Raji (cell line): Measurements from ENCODE around the gene CCL25.

Experiments used
- POLR2A ChIP-seq: IDR thresholded peaks from 2 replicates; pipeline ENCODE4 v1.6.1; 2011; ENCODE audit warnings: low read depth, low read length, control low read depth; ENCODE audit not compliant: insufficient read depth

Gene CCL25, protein sequence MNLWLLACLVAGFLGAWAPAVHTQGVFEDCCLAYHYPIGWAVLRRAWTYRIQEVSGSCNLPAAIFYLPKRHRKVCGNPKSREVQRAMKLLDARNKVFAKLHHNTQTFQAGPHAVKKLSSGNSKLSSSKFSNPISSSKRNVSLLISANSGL

GRCh38 chr19:8052464-8052859 is at the start of gene CCL25:
Gene CCL25, plus strand, starts transcription at chr19:8052760. Its CDS starts 290 bp downstream, at chr19:8053050.
- TF ChIP-seq POLR2A: no peak

- TF ChIP-seq POLR2A: no peak
Observed at GRCh38 chr19:8004001-8004400, 48.6 kb upstream of the CCL25 start.

DNA sequence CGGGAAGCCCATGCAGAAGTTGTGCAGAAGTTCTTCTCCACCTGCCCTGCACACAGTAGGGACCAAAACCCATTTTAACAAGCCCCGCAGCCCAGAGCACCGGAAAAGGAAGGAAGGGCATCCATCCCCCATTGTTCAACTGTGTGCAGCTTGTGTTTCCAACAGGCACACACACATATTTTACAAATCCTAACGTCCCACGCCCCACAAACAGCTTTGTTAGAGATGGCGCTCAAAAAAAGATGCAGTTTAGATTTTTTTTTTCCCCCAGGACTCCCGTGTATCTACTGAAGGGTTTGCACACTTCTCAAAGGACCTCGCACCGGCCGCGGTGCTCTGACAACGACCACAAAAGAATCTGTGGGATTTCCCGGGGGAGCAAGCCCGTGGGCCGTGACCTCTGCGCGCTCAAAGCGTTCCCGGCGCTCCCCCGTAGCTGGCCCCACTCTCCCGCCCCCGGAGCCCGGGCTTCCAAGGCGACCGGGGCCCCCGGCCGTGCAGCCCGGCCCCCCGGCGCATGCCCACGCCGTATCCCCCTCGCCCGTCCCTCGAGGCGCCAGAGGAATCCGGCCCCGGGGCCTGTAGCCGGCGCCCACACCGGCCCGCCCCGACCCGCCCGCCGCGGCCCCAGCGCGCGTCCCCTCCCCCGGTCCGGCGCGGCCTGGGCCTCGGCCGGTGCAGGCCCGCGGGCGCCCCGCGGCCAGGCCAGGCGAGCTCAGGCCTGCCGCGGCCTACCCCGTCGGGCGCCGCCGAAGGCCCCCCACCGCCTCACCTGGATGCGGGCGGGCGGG is 47.6 kb upstream of the CCL25 start:
- no peak for TF ChIP-seq POLR2A

DNA sequence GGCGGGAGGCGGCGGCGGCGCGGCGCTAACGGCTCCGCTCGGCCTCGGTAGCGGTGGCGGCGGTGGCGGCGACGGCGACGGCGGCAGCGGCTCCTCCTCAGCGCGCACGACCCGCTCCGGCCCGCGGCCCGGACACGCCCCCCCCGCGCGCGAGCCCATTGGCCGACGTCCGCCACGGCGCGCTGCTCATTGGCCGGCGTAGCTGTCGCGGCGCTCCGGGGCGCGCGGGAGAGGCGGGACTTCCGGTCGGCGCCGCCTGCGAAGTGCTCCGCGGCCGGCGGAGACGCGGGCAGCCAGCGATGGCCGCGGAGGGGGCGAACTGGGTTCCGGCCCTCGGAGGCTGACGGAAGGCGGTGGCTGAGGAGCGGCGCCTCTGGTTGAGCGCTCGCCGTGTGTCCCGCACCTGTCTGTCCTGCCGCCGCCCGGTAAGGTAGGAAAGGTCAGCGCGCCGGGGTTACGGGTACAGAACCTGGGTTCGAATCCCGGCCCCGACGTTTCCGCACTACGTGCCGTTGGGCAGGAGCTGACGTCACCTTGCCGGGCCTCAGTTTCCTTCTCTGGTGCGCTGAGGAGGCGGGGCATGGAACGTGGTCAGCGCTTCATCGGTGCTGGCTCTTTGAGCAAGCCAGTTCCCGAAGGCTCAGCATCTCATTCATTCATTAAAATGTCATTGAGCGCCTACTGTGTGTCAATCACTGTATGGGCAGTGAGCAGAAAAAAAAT is 46.9 kb upstream of the CCL25 start, which contains the start of gene ELAVL1:
Gene ELAVL1, minus strand, starts transcription at position 108 of the 723 bp plus-strand sequence. CDS start 13,826 bp downstream, outside the sequence.
- peak; percentile 83 for TF ChIP-seq POLR2A

DNA sequence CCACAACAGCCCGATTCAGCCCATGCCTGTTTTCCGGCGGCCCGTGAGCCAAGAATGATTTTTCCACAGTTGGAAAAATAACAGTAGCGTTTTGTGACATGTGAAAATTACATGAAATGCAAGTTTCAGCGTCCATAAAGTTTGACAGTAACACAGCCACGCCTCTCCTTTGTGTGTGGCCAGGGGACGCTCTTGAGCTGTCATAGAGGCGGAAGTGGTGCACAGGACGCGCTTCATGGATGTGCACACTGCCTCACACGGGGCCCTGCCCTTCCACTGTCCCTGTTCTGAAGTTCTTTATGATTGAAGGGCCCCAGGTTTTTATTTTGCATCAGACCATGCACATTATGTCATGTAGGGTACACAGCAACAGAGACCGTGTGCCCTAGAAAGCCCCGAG is 34.8 kb upstream of the CCL25 start:
- no peak for TF ChIP-seq POLR2A

GRCh38 chr19:8020681-8021080 is 31.9 kb upstream of the CCL25 start:
- TF ChIP-seq POLR2A: no peak

DNA sequence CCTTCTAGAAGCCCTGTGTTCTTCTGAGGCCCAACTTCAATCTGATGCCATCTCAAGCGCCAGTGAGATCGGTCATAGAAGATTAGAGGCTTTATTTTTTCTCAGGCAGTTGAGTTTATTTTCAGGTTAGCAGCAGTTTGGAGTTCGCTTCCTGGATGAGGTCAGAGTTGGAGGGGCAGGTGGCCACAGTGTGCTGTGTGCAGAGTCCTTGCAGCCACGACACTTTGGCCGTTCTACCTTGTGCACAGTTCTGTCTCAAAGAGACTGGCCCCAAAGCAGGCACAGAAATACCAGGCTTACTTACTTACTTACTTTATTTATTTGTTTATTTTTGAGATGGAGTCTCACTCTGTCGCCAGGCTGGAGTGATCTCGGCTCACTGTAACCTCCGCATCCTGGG is 31.2 kb upstream of the CCL25 start:
- TF ChIP-seq POLR2A: no peak

DNA sequence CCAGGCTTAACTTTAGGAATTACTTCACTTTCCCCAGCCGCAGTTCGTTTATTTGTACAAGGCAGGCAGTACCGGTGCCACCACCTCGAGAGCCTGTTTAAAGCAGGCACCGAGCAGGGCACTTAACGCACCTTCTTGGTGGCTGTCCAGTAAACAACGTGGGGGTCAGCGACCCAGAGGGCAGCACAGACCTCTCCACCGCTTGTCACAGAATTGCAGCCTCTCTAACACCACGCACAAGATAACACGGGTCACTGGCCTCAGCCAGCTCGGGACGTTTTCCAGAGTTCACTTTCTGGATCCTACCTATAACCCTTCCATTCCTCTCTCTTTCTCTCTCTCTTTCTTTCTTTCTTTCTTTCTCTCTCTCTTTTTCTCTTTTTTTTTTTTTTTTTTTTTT is 30.3 kb upstream of the CCL25 start:
- no peak for TF ChIP-seq POLR2A

GRCh38 chr19:8023371-8023770 is 29.2 kb upstream of the CCL25 start:
- no peak for TF ChIP-seq POLR2A

- no peak for TF ChIP-seq POLR2A
Observed at GRCh38 chr19:8025316-8025715, 27.2 kb upstream of the CCL25 start.

GRCh38 chr19:8028951-8029491 is 23.5 kb upstream of the CCL25 start:
- TF ChIP-seq POLR2A: no peak

DNA sequence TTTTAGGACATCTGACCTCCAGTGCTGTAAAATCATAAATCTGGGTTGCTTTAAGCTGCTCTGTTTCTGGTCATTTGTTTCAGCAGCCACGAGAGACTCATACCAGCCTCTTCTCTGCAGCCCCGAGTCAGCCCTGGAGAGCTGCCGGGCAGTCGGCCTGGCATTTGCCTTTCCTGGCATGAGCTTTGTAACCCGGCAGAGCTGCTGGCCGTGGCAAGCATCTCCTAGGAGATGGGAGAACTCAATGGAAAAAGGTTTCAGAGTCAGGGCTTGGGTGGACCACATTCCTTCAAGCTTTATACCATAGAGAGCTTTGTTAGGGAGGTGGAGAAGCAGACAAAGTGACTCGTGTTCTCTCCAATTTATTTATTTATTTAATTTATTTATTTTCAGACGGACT is 21.6 kb upstream of the CCL25 start:
- no peak for TF ChIP-seq POLR2A

GRCh38 chr19:8034178-8034525 is 18.4 kb upstream of the CCL25 start:
- no peak for TF ChIP-seq POLR2A

- no peak for TF ChIP-seq POLR2A
Observed at GRCh38 chr19:8036434-8037099, 16.0 kb upstream of the CCL25 start.

DNA sequence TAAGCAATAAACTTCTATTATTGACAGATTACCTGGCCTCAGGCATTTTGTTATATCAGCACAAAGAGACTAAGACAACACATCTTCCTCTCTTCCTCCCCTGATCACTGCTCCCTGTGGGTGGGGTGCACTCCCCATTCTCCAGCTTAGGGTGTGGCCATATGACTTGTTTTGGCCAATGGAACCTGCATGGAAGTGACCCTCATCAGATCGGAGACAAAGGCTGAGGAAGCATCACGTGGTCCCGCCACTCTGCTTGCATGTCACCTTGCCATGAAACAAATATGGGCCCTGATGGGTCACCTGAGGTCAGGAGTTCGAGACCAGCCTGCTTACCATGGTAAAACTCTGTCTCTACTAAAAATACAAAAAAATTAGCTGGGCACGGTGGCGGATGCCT is 13.7 kb upstream of the CCL25 start:
- no peak for TF ChIP-seq POLR2A
